Upper lobe of right lung (tissue), 1 donor: Measurements from ENCODE around the gene CETP. TPM values are rescaled to one million over a fixed set of nuclear protein-coding genes. Genes with fewer than 3 reads are reported as not detected.
"Not testable (repeated sequence)": the region's sequence is repeated elsewhere in the genome, so short reads cannot be mapped to it uniquely, and the experiment has no call there.

ENCODE experiments used
- ATAC-seq: fragments of 200-7000 bp; cut with Tn5 transposase; one replicate; pipeline ENCODE4 v1.9.1; 2020; ENCODE audit warnings: mild to moderate bottlenecking, moderate library complexity
- DNase-seq: peaks from one replicate; pipeline ENCODE4 v3.0.0-alpha.2; 2020
- H3K27ac ChIP-seq: fragments of 200-600 bp; one replicate; pipeline ENCODE4 v1.8.0; 2022
- H3K27me3 ChIP-seq: fragments of 200-600 bp; one replicate; pipeline ENCODE4 v1.8.0; 2022; ENCODE audit warnings: mild to moderate bottlenecking
- H3K36me3 ChIP-seq: fragments of 200-600 bp; one replicate; pipeline ENCODE4 v1.8.0; 2022
- H3K4me1 ChIP-seq: fragments of 200-600 bp; one replicate; pipeline ENCODE4 v1.8.0; 2022
- H3K4me3 ChIP-seq: fragments of 200-600 bp; one replicate; pipeline ENCODE4 v1.8.0; 2022; ENCODE audit warnings: mild to moderate bottlenecking
- H3K9me3 ChIP-seq: fragments of 200-600 bp; one replicate; pipeline ENCODE4 v1.8.0; 2022
- CTCF ChIP-seq: fragments of 200-600 bp; IDR thresholded peaks from one replicate; pipeline ENCODE4 v1.8.0; 2022; ENCODE audit warnings: antibody characterized with exemption
- intact Hi-C: fragments of 100-400 bp; cut with DNase I; formaldehyde crosslinking; loops from one replicate; pipeline ENCODE4 v1.11.0; 2022
- total RNA-seq: library from RNA; stranded (reverse); fragmentation: NEBNext Ultra II Directional; extraction: Animal tissue kit (Norgen Biotek cat#: 25700); gene quantifications from one replicate; pipeline ENCODE4 v1.2.1, GENCODE V29; 2021
- donor health status: DM: no; HTN: yes; CAD: no; lungs with severe emphysema.

CETP gene
- total RNA-seq, 1 donor from 2014 or later = 1.9 TPM

- H3K4me1 ChIP-seq = no peaks in the 10 kb centered on the region
- no peak for ATAC-seq
- no peaks in the 10 kb centered on the region for H3K9me3 ChIP-seq
- H3K4me3 ChIP-seq = no peak overlapping the region
- no peak overlapping the region for H3K27ac ChIP-seq
- no peaks in the 10 kb centered on the region for H3K36me3 ChIP-seq
- DNase-seq = no peak
- no peak for TF ChIP-seq CTCF
- H3K27me3 ChIP-seq = no peaks in the 10 kb centered on the region
- intact Hi-C loops = no loop called here
Observed at GRCh38 chr16:56973294-56973689, 11.5 kb downstream of the CETP start.

- H3K4me3 ChIP-seq, H3K27me3 ChIP-seq, H3K36me3 ChIP-seq, intact Hi-C loops, H3K27ac ChIP-seq, ATAC-seq, H3K4me1 ChIP-seq, DNase-seq, H3K9me3 ChIP-seq: not testable (repeated sequence)
Observed at GRCh38 chr16:56973899-56974298, 12.1 kb downstream of the CETP start.

- no peak for TF ChIP-seq CTCF
- H3K4me1 ChIP-seq = no peaks in the 10 kb centered on the region
- no peak overlapping the region for H3K27ac ChIP-seq
- no peaks in the 10 kb centered on the region for H3K36me3 ChIP-seq
- DNase-seq = no peak
- no peak overlapping the region for H3K4me3 ChIP-seq
- intact Hi-C loops = no loop called here
- no peaks in the 10 kb centered on the region for H3K9me3 ChIP-seq
- no peak for ATAC-seq
- H3K27me3 ChIP-seq = no peaks in the 10 kb centered on the region
Observed at GRCh38 chr16:56974549-56975300, 13.0 kb downstream of the CETP start.

DNA sequence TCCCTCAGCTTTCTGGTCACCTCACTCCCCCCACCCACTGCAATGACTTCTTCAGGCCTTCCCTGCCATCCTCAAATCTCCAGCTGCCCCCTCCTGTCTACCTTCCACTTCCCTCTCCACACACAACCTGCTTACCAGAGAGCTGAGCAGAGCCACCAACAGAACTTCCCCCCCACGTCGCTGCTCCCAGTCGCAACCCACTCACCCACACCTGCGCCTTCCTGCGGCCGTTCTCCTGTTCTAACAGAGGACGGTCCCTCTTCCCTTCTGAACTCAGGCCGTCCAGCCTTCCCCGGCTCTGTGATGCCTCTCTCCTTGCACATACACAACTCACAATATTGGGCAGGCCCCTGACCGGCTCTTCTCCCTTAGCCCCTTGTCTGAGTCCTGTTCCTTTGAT, 14.0 kb downstream of the CETP start:
- H3K27me3 ChIP-seq = no peaks in the 10 kb centered on the region
- H3K27ac ChIP-seq = no peak overlapping the region
- intact Hi-C loops = no loop called here
- no peaks in the 10 kb centered on the region for H3K36me3 ChIP-seq
- no peak for DNase-seq
- ATAC-seq = no peak
- no peak overlapping the region for H3K4me3 ChIP-seq
- H3K4me1 ChIP-seq = no peaks in the 10 kb centered on the region
- H3K9me3 ChIP-seq = no peaks in the 10 kb centered on the region
- TF ChIP-seq CTCF = no peak

DNA sequence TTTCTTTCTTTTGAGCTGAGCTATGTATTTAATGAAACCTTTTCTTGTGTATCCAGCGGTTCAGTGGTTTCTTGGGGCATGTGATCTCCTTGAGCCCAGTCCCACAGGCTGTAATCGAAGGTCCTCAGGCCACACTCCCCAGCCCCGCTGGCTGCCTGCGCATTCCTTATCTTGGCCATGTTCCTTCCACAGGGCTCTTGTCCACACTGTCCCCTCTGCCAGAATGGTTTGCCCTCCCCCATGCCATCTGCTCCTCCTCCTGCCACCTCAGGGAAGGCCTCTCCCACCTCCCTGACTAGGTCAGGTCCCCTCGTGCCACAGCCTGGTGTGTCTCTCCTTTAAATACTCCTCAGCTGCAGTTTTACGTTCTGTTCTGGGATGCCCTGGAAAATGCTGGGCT, 15.5 kb downstream of the CETP start:
- no peak for TF ChIP-seq CTCF
- H3K4me1 ChIP-seq = no peaks in the 10 kb centered on the region
- H3K27ac ChIP-seq = no peak overlapping the region
- H3K9me3 ChIP-seq = no peaks in the 10 kb centered on the region
- H3K4me3 ChIP-seq = no peak overlapping the region
- no peaks in the 10 kb centered on the region for H3K36me3 ChIP-seq
- peak; percentile 6 for ATAC-seq
- DNase-seq = no peak
- intact Hi-C loops = no loop called here
- H3K27me3 ChIP-seq = no peaks in the 10 kb centered on the region

DNA sequence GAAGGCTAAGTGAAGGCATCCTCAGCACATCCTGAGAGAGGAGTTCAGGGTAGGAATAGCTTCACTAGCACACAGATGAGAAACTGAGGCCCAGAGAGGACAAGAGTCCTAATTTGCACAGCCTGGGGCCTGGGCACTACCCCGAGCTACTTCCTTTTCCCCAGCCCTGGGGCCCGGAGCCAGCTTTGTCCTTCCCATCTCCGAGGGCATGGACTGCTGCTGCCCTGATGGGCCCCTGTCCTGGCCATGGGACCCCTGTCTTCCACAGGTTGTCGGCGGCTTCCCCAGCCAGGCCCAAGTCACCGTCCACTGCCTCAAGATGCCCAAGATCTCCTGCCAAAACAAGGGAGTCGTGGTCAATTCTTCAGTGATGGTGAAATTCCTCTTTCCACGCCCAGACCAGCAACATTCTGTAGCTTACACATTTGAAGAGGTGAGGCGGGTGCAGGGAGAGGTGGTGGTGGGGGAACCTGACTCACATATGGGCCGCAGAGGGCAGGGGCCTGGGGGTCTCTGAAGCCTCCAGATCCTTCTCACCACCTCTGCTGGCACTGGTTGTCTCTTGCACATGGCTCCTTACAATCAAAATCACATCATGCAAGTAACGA, 16.2 kb downstream of the CETP start:
- Histone ChIP-seq H3K27me3 (no peaks in the 10 kb centered on the region), H3K27ac (no peak overlapping the region), H3K36me3 (no peaks in the 10 kb centered on the region), H3K4me1 (no peaks in the 10 kb centered on the region), H3K9me3 (no peaks in the 10 kb centered on the region), H3K4me3 (no peak overlapping the region)
- intact Hi-C loops = no loop called here
- DNase-seq (no peak), ATAC-seq (peak; percentile 10)
- TF ChIP-seq CTCF = no peak
